Right atrium auricular region (tissue), 2 donors: ENCODE results near the gene ATF7IP. TPM values are rescaled to one million over a fixed set of nuclear protein-coding genes. Genes with fewer than 3 reads are reported as not detected.
A peak's percentile ranks its signal among the peaks of the same experiment; 100 is the strongest.

Source experiments
- DNase-seq: peaks from one replicate; pipeline ENCODE4 v3.0.0-alpha.2; 2019; ENCODE audit warnings: low spot score
- H3K27ac ChIP-seq, 2 donors: fragments of 200-600 bp; sonication (generic); 1 replicate in 1 of 2; 2 replicates in 1 of 2; pipeline ENCODE4 v1.5.1; 2016 to 2019
- H3K27me3 ChIP-seq, 2 donors: fragments of 200-600 bp; sonication (generic); one replicate each; pipeline versions ENCODE4 v1.5.1 to v1.6.0; 2017 to 2019
- H3K36me3 ChIP-seq: fragments of 200-600 bp; sonication (generic); one replicate; pipeline ENCODE4 v1.5.1; 2016
- H3K4me1 ChIP-seq, 2 donors: fragments of 200-600 bp; sonication (generic); one replicate each; pipeline versions ENCODE4 v1.5.1 to v1.6.0; 2017 to 2019
- H3K4me3 ChIP-seq, 2 donors: fragments of 200-600 bp; sonication (generic); 1 replicate in 1 of 2; 2 replicates in 1 of 2; pipeline ENCODE4 v1.5.1; 2017 to 2019; ENCODE audit warnings: mild to moderate bottlenecking in 1 of 2, moderate library complexity in 1 of 2
- H3K9me3 ChIP-seq, 2 donors: fragments of 200-600 bp; sonication (generic); one replicate each; pipeline ENCODE4 v1.5.1; 2019
- total RNA-seq, 2 donors: library from RNA; depleted of rRNA; stranded (reverse); fragments of >200 nt; gene quantifications; one replicate each; pipeline ENCODE4 v1.1.0, GENCODE V29; 2016
- TF ChIP-seq, protein P1 (sequence below), 2 donors: fragments of 200-600 bp; sonication (generic); IDR thresholded peaks; one replicate each; pipeline ENCODE4 v1.5.1; 2019; ENCODE audit warnings: antibody characterized with exemption in 2 of 2

ATF7IP gene
- total RNA-seq, 2 donors from 2014 or later, result 33.1 to 39.7 TPM

DNA sequence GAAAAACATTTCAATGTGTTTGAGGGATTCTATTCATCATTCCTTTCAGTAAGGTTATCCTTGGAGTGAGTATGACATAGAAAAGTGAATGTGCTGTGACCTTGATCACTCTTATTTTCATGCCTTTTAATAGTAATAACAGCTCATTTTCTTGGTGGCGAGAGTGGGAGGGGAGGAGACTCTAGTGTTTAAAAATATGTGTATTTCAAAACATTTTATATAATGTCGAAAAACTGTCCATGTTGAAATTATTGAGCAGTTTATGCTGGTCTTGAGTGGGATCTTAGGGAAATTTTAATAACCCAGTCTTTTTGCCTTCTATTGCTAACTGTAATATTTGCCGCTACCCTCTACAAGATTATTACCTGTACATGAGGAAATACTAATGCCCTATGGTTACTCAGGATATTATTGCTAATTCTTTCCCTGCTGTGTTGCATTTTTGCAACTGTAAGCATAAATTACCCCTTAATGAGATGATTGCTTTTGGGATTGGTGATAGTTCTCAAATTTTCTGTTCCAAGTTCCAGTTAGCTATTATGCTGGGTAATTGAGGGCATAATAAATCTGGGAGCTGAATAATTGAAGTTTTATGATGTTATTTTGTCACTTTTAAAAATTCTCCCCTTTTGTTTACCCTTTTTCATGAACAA lies 21.9 kb downstream of the ATF7IP start:
- no peak overlapping the region for H3K4me3 ChIP-seq
- peaks cover 0 to 5% of the 10 kb centered on the region in 2 donors for H3K9me3 ChIP-seq
- TF ChIP-seq, protein P1, sequence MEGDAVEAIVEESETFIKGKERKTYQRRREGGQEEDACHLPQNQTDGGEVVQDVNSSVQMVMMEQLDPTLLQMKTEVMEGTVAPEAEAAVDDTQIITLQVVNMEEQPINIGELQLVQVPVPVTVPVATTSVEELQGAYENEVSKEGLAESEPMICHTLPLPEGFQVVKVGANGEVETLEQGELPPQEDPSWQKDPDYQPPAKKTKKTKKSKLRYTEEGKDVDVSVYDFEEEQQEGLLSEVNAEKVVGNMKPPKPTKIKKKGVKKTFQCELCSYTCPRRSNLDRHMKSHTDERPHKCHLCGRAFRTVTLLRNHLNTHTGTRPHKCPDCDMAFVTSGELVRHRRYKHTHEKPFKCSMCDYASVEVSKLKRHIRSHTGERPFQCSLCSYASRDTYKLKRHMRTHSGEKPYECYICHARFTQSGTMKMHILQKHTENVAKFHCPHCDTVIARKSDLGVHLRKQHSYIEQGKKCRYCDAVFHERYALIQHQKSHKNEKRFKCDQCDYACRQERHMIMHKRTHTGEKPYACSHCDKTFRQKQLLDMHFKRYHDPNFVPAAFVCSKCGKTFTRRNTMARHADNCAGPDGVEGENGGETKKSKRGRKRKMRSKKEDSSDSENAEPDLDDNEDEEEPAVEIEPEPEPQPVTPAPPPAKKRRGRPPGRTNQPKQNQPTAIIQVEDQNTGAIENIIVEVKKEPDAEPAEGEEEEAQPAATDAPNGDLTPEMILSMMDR (IDR thresholded peaks at IDR 0.05), result no peak
- no peaks in the 10 kb centered on the region for H3K27me3 ChIP-seq
- peaks cover 0 to 44% of the 10 kb centered on the region in 2 donors for H3K4me1 ChIP-seq
- H3K36me3 ChIP-seq, result no peaks in the 10 kb centered on the region
- H3K27ac ChIP-seq, result no peak overlapping the region
- DNase-seq, result no peak

DNA sequence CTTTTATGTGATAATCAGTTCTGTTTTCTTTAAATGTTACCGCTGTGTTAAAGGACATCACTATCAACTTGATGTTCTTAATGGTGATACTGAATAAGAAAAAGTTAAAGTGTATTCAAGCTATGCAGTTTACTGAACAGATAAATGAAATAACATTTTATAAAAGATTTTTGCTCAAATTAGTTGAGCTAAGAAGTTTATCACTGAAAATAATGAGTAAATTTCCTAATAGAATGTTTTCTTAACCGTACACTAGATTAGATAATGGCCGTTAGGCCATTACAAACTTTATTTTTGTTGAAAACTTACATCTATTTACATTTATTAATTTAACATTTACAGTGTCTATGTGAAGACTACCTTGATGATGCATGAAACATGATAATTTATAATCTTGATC lies 25.0 kb downstream of the ATF7IP start:
- Histone ChIP-seq H3K27ac (peak overlapping the region; percentile 31 to 53), H3K4me1 (peaks cover 0 to 49% of the 10 kb centered on the region in 2 donors), H3K36me3 (no peaks in the 10 kb centered on the region), H3K4me3 (no peak overlapping the region), H3K9me3 (peaks cover 0 to 5% of the 10 kb centered on the region in 2 donors), H3K27me3 (no peaks in the 10 kb centered on the region)
- TF ChIP-seq, protein P1 (IDR thresholded peaks at IDR 0.05), result no peak
- DNase-seq, result no peak

DNA sequence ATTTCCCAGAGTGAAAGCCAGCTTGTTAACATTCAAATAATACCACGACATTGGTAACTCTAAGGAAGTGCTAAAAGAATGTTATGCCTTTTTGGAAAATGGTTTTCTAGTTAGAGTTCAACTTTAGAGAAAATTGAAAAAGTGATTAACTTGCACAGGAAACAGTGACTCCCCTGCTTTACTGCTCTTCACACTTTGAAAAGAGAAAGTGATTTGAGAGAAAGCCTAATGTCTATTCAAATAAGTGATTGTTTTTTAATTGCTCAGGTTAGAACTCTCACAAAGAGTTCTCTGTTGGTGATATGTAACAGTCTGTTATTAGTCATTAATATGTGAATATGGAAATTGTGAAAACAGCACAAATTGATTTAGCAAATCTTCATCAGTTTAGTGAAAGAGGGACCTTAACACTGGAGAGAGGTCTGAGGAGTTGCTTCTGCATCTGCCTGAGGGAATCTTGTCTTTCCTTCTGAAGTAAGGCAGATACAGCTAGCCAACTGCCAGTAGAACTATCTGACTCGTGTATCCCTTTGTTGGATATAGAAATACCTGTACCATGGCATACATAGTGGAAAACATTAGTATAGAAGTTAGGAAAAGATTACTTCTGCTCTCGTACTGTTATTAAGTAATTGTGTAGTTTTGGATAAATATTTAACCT lies 25.5 kb downstream of the ATF7IP start:
- Histone ChIP-seq H3K27ac (peak overlapping the region; percentile 31 to 53), H3K36me3 (no peaks in the 10 kb centered on the region), H3K4me1 (peaks cover 0 to 47% of the 10 kb centered on the region in 2 donors), H3K4me3 (no peak overlapping the region), H3K27me3 (no peaks in the 10 kb centered on the region), H3K9me3 (peaks cover 0 to 5% of the 10 kb centered on the region in 2 donors)
- TF ChIP-seq, protein P1 (IDR thresholded peaks at IDR 0.05), result no peak
- no peak for DNase-seq

DNA sequence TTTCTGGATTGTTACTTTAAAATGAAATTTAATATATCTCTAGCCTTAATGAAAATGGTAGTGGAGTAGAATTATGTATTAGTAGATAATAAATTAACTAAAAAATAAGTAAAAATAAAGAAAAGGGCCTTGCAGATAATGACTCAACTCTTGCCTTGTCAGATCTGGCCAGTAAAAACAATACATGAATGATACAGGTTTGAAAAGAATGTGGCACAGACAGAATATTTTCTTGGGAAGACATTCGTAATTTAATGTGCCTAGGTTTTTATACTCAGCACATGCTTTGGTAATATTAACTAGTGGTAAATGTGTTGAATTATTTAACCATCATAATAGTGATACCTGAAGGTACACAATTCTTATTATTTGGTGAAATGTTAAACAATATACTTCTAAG lies 28.3 kb downstream of the ATF7IP start:
- peaks cover 0 to 47% of the 10 kb centered on the region in 2 donors for H3K4me1 ChIP-seq

DNA sequence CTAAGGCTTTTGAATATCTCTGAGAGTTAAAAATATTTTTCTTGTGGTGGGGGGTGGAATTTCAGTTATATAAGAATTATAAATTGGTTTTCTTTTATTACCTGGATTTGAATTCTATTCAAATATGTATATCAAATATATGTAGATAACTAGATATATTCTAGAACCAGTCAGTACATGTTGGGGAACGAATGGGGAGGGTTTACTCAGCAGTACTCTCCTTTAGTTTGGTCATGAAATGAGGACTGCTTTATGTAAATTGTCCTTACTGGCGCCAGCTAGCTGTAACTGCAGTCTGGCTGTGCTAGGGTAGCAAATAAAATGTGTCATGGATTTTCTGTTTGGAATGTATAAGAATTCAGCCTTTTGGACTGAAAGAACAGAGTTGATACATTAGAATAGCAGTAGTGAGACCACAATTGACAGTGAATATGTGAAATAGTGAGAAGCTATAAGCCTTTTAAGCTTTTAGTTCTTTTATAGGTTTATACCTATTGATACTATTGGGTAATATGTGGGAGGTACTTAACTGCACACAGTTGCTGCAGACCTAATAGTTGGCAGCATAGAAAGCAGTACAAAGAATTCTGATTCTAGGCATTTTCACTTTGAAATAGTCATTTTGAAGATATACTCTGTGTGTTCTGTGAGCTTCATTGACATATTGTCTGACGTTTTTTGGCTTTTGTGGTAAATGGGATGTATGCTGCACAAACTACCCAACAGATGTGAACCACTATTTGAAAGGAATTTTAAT lies 29.0 kb downstream of the ATF7IP start:
- Histone ChIP-seq H3K27me3 (no peaks in the 10 kb centered on the region), H3K9me3 (peaks cover 0 to 11% of the 10 kb centered on the region in 2 donors), H3K36me3 (no peaks in the 10 kb centered on the region), H3K4me1 (peaks cover 0 to 47% of the 10 kb centered on the region in 2 donors), H3K27ac (peak overlapping the region; percentile 63 to 83), H3K4me3 (peak overlapping the region; percentile 1 to 10)
- DNase-seq, result no peak
- TF ChIP-seq, protein P1 (IDR thresholded peaks at IDR 0.05), result peak in 1 of 2 donors; percentile 22

More for the DNA sequence above, 28.3 kb downstream of the ATF7IP start:
- peaks cover 0 to 3% of the 10 kb centered on the region in 2 donors for H3K9me3 ChIP-seq
- peak overlapping the region; percentile 63 to 83 for H3K27ac ChIP-seq
- DNase-seq, result no peak
- H3K27me3 ChIP-seq, result no peaks in the 10 kb centered on the region
- no peaks in the 10 kb centered on the region for H3K36me3 ChIP-seq
- TF ChIP-seq, protein P1 (IDR thresholded peaks at IDR 0.05), result no peak
- H3K4me3 ChIP-seq, result no peak overlapping the region
